HL-60 (cell line): ENCODE measurements around the gene ZNF512.

Experiments used
- DNase-seq, 2 experiments: peaks; one replicate each; pipeline ENCODE4 v3.0.0-alpha.2; 2010 to 2020; ENCODE audit warnings: low read depth in 1 of 2, low spot score in 1 of 2
- H3K27ac ChIP-seq: fragments of 250-450 bp; sonication (Bioruptor Pico); replicated peaks from 2 replicates; pipeline ENCODE4 v1.5.1; 2020; ENCODE audit warnings: mild to moderate bottlenecking, moderate library complexity
- H3K27me3 ChIP-seq: fragments of 250-450 bp; sonication (Bioruptor Pico); 2 replicates; pipeline ENCODE4 v1.5.1; 2021; ENCODE audit warnings: mild to moderate bottlenecking, moderate library complexity; ENCODE audit not compliant: insufficient read depth, poor library complexity, severe bottlenecking
- H3K4me3 ChIP-seq: replicated peaks from 2 replicates; pipeline ENCODE4 v1.5.1; 2011; ENCODE audit warnings: mild to moderate bottlenecking, control low read depth, low read length; ENCODE audit not compliant: insufficient read depth
- CTCF ChIP-seq: IDR thresholded peaks from one replicate; pipeline ENCODE4 v1.5.1; 2011; ENCODE audit warnings: low read length, control low read depth, inconsistent platforms; ENCODE audit not compliant: insufficient read depth
- GABPA ChIP-seq: IDR thresholded peaks from 2 replicates; pipeline ENCODE4 v1.6.1; 2012; ENCODE audit warnings: low read depth
- POLR2AphosphoS5 ChIP-seq: IDR thresholded peaks from 2 replicates; pipeline ENCODE4 v1.6.1; 2012; ENCODE audit warnings: low read depth
- REST ChIP-seq: IDR thresholded peaks from 2 replicates; pipeline ENCODE4 v1.6.1; 2012; ENCODE audit warnings: low read depth; ENCODE audit not compliant: insufficient replicate concordance
- SPI1 ChIP-seq: IDR thresholded peaks from 2 replicates; pipeline ENCODE4 v1.6.1; 2012; ENCODE audit warnings: low read depth, mild to moderate bottlenecking, borderline replicate concordance

Gene ZNF512

DNA sequence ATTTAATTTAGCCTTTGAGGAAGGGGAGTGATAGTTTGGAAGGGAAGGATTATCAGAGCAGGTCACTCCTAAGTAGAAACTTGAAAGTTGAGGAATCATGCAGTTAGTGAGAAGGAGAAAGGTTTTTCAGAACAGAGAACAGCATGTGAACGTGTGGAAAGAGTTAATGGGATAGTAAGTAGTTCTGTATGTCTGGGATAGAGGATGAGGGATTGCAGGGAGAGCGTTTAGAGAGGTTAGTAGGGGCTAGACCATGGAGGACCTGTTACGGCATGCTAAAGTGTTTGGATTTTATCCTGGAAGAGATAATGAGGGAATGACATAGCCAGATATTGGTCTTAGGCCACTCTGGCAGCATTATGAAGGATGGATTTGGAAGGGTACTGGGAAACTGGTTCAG is 1.8 kb downstream of the ZNF512 start:
- TF ChIP-seq REST (no peak), POLR2AphosphoS5 (no peak), CTCF (no peak), SPI1 (no peak), GABPA (no peak)
- Histone ChIP-seq H3K27me3 (no peaks in the 10 kb centered on the region), H3K27ac (no peak overlapping the region), H3K4me3 (peak overlapping the region; percentile 80)
- no peak for DNase-seq

DNA sequence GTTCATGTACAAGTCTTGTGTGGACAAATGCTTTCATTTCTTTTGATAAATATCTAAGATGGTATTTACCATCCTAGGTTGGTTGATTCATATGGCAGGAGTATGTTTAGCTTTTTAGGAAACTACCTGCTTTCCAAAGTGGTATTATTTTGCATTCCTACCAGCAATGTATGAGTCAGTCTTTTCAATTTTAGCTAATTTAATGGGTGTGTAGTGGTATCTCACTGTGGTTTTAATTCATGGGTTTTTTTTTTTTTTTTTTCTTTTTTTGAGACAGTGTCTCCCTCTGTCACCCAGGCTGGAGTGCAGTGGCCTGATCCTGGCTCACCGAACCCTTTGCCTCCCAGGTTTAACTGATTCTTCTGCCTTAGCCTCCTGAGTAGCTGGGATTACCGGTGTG is 4.2 kb downstream of the ZNF512 start:
- Histone ChIP-seq H3K4me3 (no peak overlapping the region), H3K27me3 (no peaks in the 10 kb centered on the region), H3K27ac (no peak overlapping the region)
- TF ChIP-seq SPI1 (no peak), POLR2AphosphoS5 (no peak), GABPA (no peak), REST (no peak)
- DNase-seq: no peak

DNA sequence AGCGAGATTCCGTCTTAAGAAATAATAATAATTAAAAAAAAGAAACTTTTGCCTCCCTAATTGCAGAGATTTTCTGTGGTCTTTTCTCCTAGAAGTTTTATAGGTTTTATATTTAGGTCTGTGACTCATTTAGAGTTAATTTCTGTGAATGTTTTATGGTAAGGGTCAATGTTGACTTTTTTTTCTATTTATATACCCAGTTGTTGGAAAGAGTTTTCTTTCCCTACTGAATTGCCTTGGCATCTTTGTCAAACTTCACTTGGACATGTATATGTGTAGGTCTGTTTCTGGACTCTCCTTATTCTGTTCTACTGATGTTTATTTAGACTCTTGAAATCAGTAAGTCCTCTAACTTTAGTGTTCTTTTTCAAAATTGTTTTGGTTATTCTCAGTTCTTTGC is 5.5 kb downstream of the ZNF512 start:
- Histone ChIP-seq H3K4me3 (no peak overlapping the region), H3K27me3 (no peaks in the 10 kb centered on the region), H3K27ac (no peak overlapping the region)
- no peak for TF ChIP-seq CTCF
- no peak for TF ChIP-seq SPI1
- TF ChIP-seq REST: no peak
- TF ChIP-seq GABPA: no peak
- TF ChIP-seq POLR2AphosphoS5: no peak
- no peak for DNase-seq

DNA sequence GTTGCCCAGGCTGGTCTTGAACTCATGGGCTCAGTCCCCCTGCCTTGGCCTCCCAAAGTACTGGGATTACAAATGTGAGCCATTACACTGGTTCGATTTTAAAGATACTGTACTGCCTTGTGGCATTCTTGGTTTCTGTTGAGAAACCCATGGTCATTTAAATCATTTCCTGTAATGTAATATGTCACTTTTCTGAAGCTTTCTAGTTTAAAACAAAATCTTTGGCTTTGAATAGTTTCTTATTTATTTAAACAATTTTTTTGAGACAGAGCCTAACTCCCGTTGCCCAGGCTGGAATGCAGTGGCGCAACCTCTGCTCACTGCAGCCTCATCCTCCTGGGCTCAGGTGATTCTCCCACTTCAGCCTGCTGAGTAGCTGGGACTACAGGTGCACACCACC is 8.9 kb downstream of the ZNF512 start:
- H3K27me3 ChIP-seq: no peaks in the 10 kb centered on the region
- H3K4me3 ChIP-seq: no peak overlapping the region
- DNase-seq: no peak
- no peak overlapping the region for H3K27ac ChIP-seq
- TF ChIP-seq GABPA: no peak
- TF ChIP-seq REST: no peak
- TF ChIP-seq CTCF: no peak
- no peak for TF ChIP-seq POLR2AphosphoS5
- no peak for TF ChIP-seq SPI1
